ENCODE measurements around the gene ITPRIP.

Gene ITPRIP

GRCh38 chr10:104299031-104299904 lies 39.0 kb downstream of the ITPRIP start:
- Histone ChIP-seq H3K27ac (ENCODE audit: low read depth, low read length, poor library complexity, severe bottlenecking) (no peak overlapping the region), H3K9me2 (ENCODE audit: low read depth, low read length) (no peaks in the 10 kb centered on the region), H3K9me3 (ENCODE audit: low read length) (no peaks in the 10 kb centered on the region), H3F3A (ENCODE audit: insufficient read depth, low read length) (no peaks in the 10 kb centered on the region), H4K20me1 (ENCODE audit: insufficient read depth, low read length) (no peaks in the 10 kb centered on the region), H3K4me3 (ENCODE audit: low read depth, low read length, poor library complexity, severe bottlenecking) (no peak overlapping the region), H3K27me3 (ENCODE audit: insufficient read depth, low read length) (peaks cover 3% of the 10 kb centered on the region; the same call in 1 of the 2 replicates), H3K4me2 (ENCODE audit: low read length) (no peak overlapping the region), H3K36me3 (ENCODE audit: insufficient read depth, low read length) (no peaks in the 10 kb centered on the region; the same call in 1 of the 2 replicates), H3K79me2 (ENCODE audit: insufficient read depth, low read length) (no peaks in the 10 kb centered on the region), H2AFZ (ENCODE audit: low read length) (no peak overlapping the region), H3K4me1 (ENCODE audit: insufficient read depth, low read length, severe bottlenecking) (no peaks in the 10 kb centered on the region), H3K9ac (ENCODE audit: low read length) (no peak overlapping the region)
- TF ChIP-seq EZH2 (IDR thresholded peaks at IDR 0.05; ENCODE audit: borderline replicate concordance, low read length), result no peak
- TF ChIP-seq, protein P1, sequence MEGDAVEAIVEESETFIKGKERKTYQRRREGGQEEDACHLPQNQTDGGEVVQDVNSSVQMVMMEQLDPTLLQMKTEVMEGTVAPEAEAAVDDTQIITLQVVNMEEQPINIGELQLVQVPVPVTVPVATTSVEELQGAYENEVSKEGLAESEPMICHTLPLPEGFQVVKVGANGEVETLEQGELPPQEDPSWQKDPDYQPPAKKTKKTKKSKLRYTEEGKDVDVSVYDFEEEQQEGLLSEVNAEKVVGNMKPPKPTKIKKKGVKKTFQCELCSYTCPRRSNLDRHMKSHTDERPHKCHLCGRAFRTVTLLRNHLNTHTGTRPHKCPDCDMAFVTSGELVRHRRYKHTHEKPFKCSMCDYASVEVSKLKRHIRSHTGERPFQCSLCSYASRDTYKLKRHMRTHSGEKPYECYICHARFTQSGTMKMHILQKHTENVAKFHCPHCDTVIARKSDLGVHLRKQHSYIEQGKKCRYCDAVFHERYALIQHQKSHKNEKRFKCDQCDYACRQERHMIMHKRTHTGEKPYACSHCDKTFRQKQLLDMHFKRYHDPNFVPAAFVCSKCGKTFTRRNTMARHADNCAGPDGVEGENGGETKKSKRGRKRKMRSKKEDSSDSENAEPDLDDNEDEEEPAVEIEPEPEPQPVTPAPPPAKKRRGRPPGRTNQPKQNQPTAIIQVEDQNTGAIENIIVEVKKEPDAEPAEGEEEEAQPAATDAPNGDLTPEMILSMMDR (IDR thresholded peaks at IDR 0.05; ENCODE audit: low read length), result no peak

- no peaks in the 10 kb centered on the region for H3K36me3 ChIP-seq (ENCODE audit: insufficient read depth, low read length)
- peaks cover 3% of the 10 kb centered on the region; the same call in 1 of the 2 replicates for H3K27me3 ChIP-seq (ENCODE audit: insufficient read depth, low read length)
- H3K9me2 ChIP-seq (ENCODE audit: low read depth, low read length), result no peaks in the 10 kb centered on the region
- no peaks in the 10 kb centered on the region for H3K9me3 ChIP-seq (ENCODE audit: low read length)
- H3K4me2 ChIP-seq (ENCODE audit: low read length), result no peak overlapping the region
- no peak overlapping the region for H3K4me3 ChIP-seq (ENCODE audit: low read depth, low read length, poor library complexity, severe bottlenecking)
- no peak overlapping the region for H2AFZ ChIP-seq (ENCODE audit: low read length)
- H3K9ac ChIP-seq (ENCODE audit: low read length), result no peak overlapping the region
- H3F3A ChIP-seq (ENCODE audit: insufficient read depth, low read length), result no peaks in the 10 kb centered on the region
- no peak for TF ChIP-seq EZH2 (IDR thresholded peaks at IDR 0.05; ENCODE audit: borderline replicate concordance, low read length)
- TF ChIP-seq, protein P1 (IDR thresholded peaks at IDR 0.05; ENCODE audit: low read length), result peak; percentile 65
- H3K79me2 ChIP-seq (ENCODE audit: insufficient read depth, low read length), result no peaks in the 10 kb centered on the region
- no peaks in the 10 kb centered on the region for H4K20me1 ChIP-seq (ENCODE audit: insufficient read depth, low read length)
- H3K27ac ChIP-seq (ENCODE audit: low read depth, low read length, poor library complexity, severe bottlenecking), result no peak overlapping the region
- no peaks in the 10 kb centered on the region for H3K4me1 ChIP-seq (ENCODE audit: insufficient read depth, low read length, severe bottlenecking)
These were observed 40.3 kb downstream of the ITPRIP start for GRCh38 chr10:104297697-104298660.

- TF ChIP-seq EZH2 (IDR thresholded peaks at IDR 0.05; ENCODE audit: borderline replicate concordance, low read length), result no peak
- TF ChIP-seq, protein P1 (IDR thresholded peaks at IDR 0.05; ENCODE audit: low read length), result no peak
- H3F3A ChIP-seq (ENCODE audit: insufficient read depth, low read length), result no peaks in the 10 kb centered on the region
These were observed 41.4 kb downstream of the ITPRIP start for GRCh38 chr10:104296687-104297436.

More at GRCh38 chr10:104296687-104297436, 41.4 kb downstream of the ITPRIP start:
- Histone ChIP-seq H3K79me2 (ENCODE audit: insufficient read depth, low read length) (no peaks in the 10 kb centered on the region), H3K4me2 (ENCODE audit: low read length) (no peak overlapping the region), H3K9me2 (ENCODE audit: low read depth, low read length) (no peaks in the 10 kb centered on the region), H3K9ac (ENCODE audit: low read length) (no peak overlapping the region), H3K27ac (ENCODE audit: low read depth, low read length, poor library complexity, severe bottlenecking) (no peak overlapping the region), H3K4me1 (ENCODE audit: insufficient read depth, low read length, severe bottlenecking) (no peaks in the 10 kb centered on the region), H4K20me1 (ENCODE audit: insufficient read depth, low read length) (no peaks in the 10 kb centered on the region), H3K9me3 (ENCODE audit: low read length) (no peaks in the 10 kb centered on the region), H3K27me3 (ENCODE audit: insufficient read depth, low read length) (peaks cover 3% of the 10 kb centered on the region; the same call in 1 of the 2 replicates), H3K36me3 (ENCODE audit: insufficient read depth, low read length) (no peaks in the 10 kb centered on the region), H2AFZ (ENCODE audit: low read length) (no peak overlapping the region), H3K4me3 (ENCODE audit: low read depth, low read length, poor library complexity, severe bottlenecking) (no peak overlapping the region)

Measured in OCI-LY1 (cell line).